Activated CD4-positive, alpha-beta memory T cell treated with anti-CD3 and anti-CD28 coated beads, Interleukin-2, amount 10 ng/mL, durations not matched to agents 7 days and 5 days (primary cell): ENCODE data around the gene ARHGAP25. TPM values are rescaled to one million over a fixed set of nuclear protein-coding genes. Genes with fewer than 3 reads are reported as not detected.

Experiments
- CTCF ChIA-PET: fragments of 350-600 bp; sonication (Branson Sonifier 250); formaldehyde crosslinking; loops from one replicate; lab custom pipeline; 2021; ENCODE audit warnings: antibody characterized with exemption, inconsistent platforms; lab: Charles Lee
- POLR2A ChIA-PET: fragments of 350-600 bp; sonication (Branson Sonifier 250); formaldehyde crosslinking; loops from one replicate; lab custom pipeline; 2021; ENCODE audit warnings: antibody characterized with exemption; lab: Charles Lee
- DNase-seq: peaks from one replicate; pipeline ENCODE4 v3.0.0-alpha.2; 2020
- H3K27ac Mint-ChIP-seq: one replicate; pipeline ENCODE4 v1.8.0; 2021; ENCODE audit warnings: mild to moderate bottlenecking, mixed read lengths
- H3K27me3 Mint-ChIP-seq: one replicate; pipeline ENCODE4 v1.8.0; 2021; ENCODE audit warnings: mixed read lengths
- H3K36me3 Mint-ChIP-seq: one replicate; pipeline ENCODE4 v1.8.0; 2021; ENCODE audit warnings: low read depth, mixed read lengths
- H3K4me1 Mint-ChIP-seq: one replicate; pipeline ENCODE4 v1.8.0; 2021; ENCODE audit warnings: mixed read lengths
- H3K4me3 Mint-ChIP-seq: one replicate; pipeline ENCODE4 v1.8.0; 2021; ENCODE audit warnings: mild to moderate bottlenecking, mixed read lengths
- H3K9me3 Mint-ChIP-seq: one replicate; pipeline ENCODE4 v1.8.0; 2021; ENCODE audit warnings: mixed read lengths
- total RNA-seq, 2 experiments: library from RNA; stranded (reverse); gene quantifications; one replicate each; pipeline ENCODE4 v1.2.3, GENCODE V29; 2021

ARHGAP25 gene
- total RNA-seq, 2 experiments from 2014 or later, result 128 to 132 TPM

- Mint-ChIP-seq H3K9me3 (no peaks in the 10 kb centered on the region), H3K27me3 (peaks cover 14% of the 10 kb centered on the region), H3K4me1 (peaks cover 26% of the 10 kb centered on the region), H3K4me3 (no peak overlapping the region), H3K27ac (no peak overlapping the region), H3K36me3 (no peaks in the 10 kb centered on the region)
- ChIA-PET CTCF (interaction anchor here (1.0 kb wide), 1 partner anchor 243 kb away, joined by 3 read pairs; no protein-coding TSS in a partner anchor), POLR2A (no interaction called here)
- DNase-seq, result no peak
These were observed 28.0 kb upstream of the ARHGAP25 start for GRCh38 chr2:68706637-68707036.

GRCh38 chr2:68708629-68709028 is 26.0 kb upstream of the ARHGAP25 start:
- POLR2A ChIA-PET, result interaction anchor here (0.9 to 1.8 kb wide), 12 partner anchors 9 to 244 kb away, joined by 3 to 11 read pairs (median 4); partner anchors contain the start of genes APLF, ARHGAP25 and FBXO48
- Mint-ChIP-seq H3K9me3 (no peaks in the 10 kb centered on the region), H3K36me3 (no peaks in the 10 kb centered on the region), H3K4me1 (peaks cover 29% of the 10 kb centered on the region), H3K27me3 (peaks cover 8% of the 10 kb centered on the region), H3K27ac (no peak overlapping the region), H3K4me3 (no peak overlapping the region)
- DNase-seq, result no peak
- CTCF ChIA-PET, result interaction anchor here (0.7 to 5.6 kb wide), 51 partner anchors 8 to 250 kb away, joined by 3 to 73 read pairs (median 6); partner anchors contain the start of genes ARHGAP25 and FBXO48

- H3K9me3 Mint-ChIP-seq, result no peaks in the 10 kb centered on the region
- POLR2A ChIA-PET, result interaction anchor here (0.7 to 1.8 kb wide), 13 partner anchors 25 to 245 kb away, joined by 3 to 11 read pairs (median 3); partner anchors contain the start of genes APLF, ARHGAP25 and FBXO48
- peaks cover 36% of the 10 kb centered on the region for H3K4me1 Mint-ChIP-seq
- H3K27me3 Mint-ChIP-seq, result peaks cover 8% of the 10 kb centered on the region
- no peak for DNase-seq
- no peak overlapping the region for H3K4me3 Mint-ChIP-seq
- H3K27ac Mint-ChIP-seq, result no peak overlapping the region
- CTCF ChIA-PET, result interaction anchor here (0.6 to 5.6 kb wide), 57 partner anchors 9 to 251 kb away, joined by 3 to 73 read pairs (median 6); partner anchors contain the start of genes ARHGAP25 and FBXO48
- peaks cover 2% of the 10 kb centered on the region for H3K36me3 Mint-ChIP-seq
These were observed 25.1 kb upstream of the ARHGAP25 start for GRCh38 chr2:68709421-68709911.

- H3K9me3 Mint-ChIP-seq, result no peaks in the 10 kb centered on the region
- ChIA-PET POLR2A (interaction anchor here (0.8 to 1.8 kb wide), 7 partner anchors 24 to 198 kb away, joined by 3 to 5 read pairs (median 5); partner anchors contain the start of gene ARHGAP25), CTCF (interaction anchor here (0.6 to 5.6 kb wide), 15 partner anchors 12 to 247 kb away, joined by 3 to 73 read pairs (median 13); partner anchors contain the start of gene ARHGAP25)
- DNase-seq, result no peak
- H3K27ac Mint-ChIP-seq, result no peak overlapping the region
- peaks cover 8% of the 10 kb centered on the region for H3K27me3 Mint-ChIP-seq
- H3K4me1 Mint-ChIP-seq, result peaks cover 45% of the 10 kb centered on the region
- no peak overlapping the region for H3K4me3 Mint-ChIP-seq
- H3K36me3 Mint-ChIP-seq, result peaks cover 2% of the 10 kb centered on the region
These were observed 24.3 kb upstream of the ARHGAP25 start for GRCh38 chr2:68710336-68710735.

- peaks cover 7% of the 10 kb centered on the region for H3K27me3 Mint-ChIP-seq
- ChIA-PET CTCF (interaction anchor here (0.6 to 5.6 kb wide), 12 partner anchors 11 to 247 kb away, joined by 3 to 73 read pairs (median 14); no protein-coding TSS in a partner anchor), POLR2A (interaction anchor here (0.8 to 1.7 kb wide), 6 partner anchors 24 to 197 kb away, joined by 3 to 5 read pairs (median 4); partner anchors contain the start of gene ARHGAP25)
- H3K4me1 Mint-ChIP-seq, result peaks cover 49% of the 10 kb centered on the region
- no peak overlapping the region for H3K4me3 Mint-ChIP-seq
- no peaks in the 10 kb centered on the region for H3K9me3 Mint-ChIP-seq
- peaks cover 2% of the 10 kb centered on the region for H3K36me3 Mint-ChIP-seq
- H3K27ac Mint-ChIP-seq, result no peak overlapping the region
- DNase-seq, result no peak
These were observed 23.9 kb upstream of the ARHGAP25 start for GRCh38 chr2:68710756-68711155.

GRCh38 chr2:68714866-68715265 is 19.7 kb upstream of the ARHGAP25 start:
- peak; percentile 74 for DNase-seq
- H3K9me3 Mint-ChIP-seq, result no peaks in the 10 kb centered on the region
- ChIA-PET POLR2A (interaction anchor here (0.6 to 19.9 kb wide), 6 partner anchors 19 to 248 kb away, joined by 3 to 491 read pairs (median 4); partner anchors contain the start of genes APLF, ARHGAP25 and FBXO48), CTCF (interaction anchor here (0.6 to 6.3 kb wide), 8 partner anchors 9 to 210 kb away, joined by 3 to 40 read pairs (median 4); no protein-coding TSS in a partner anchor)
- H3K4me1 Mint-ChIP-seq, result peaks cover 81% of the 10 kb centered on the region
- peak overlapping the region; percentile 89 for H3K27ac Mint-ChIP-seq
- peaks cover 1% of the 10 kb centered on the region for H3K27me3 Mint-ChIP-seq
- peaks cover 2% of the 10 kb centered on the region for H3K36me3 Mint-ChIP-seq
- H3K4me3 Mint-ChIP-seq, result no peak overlapping the region

GRCh38 chr2:68715353-68716041 is 19.1 kb upstream of the ARHGAP25 start:
- CTCF ChIA-PET, result interaction anchor here (0.9 to 6.3 kb wide), 13 partner anchors 8 to 252 kb away, joined by 4 to 40 read pairs (median 5); partner anchors contain the start of genes APLF and FBXO48
- Mint-ChIP-seq H3K9me3 (no peaks in the 10 kb centered on the region), H3K36me3 (peaks cover 2% of the 10 kb centered on the region), H3K4me3 (no peak overlapping the region), H3K27ac (peak overlapping the region; percentile 89), H3K27me3 (peaks cover 1% of the 10 kb centered on the region), H3K4me1 (peaks cover 85% of the 10 kb centered on the region)
- POLR2A ChIA-PET, result interaction anchor here (0.6 to 19.9 kb wide), 9 partner anchors 11 to 249 kb away, joined by 3 to 491 read pairs (median 5); partner anchors contain the start of genes APLF, ARHGAP25 and FBXO48
- DNase-seq, result peak; percentile 58

- Mint-ChIP-seq H3K27me3 (no peaks in the 10 kb centered on the region), H3K27ac (peak overlapping the region; percentile 89), H3K4me1 (peaks cover 88% of the 10 kb centered on the region), H3K4me3 (no peak overlapping the region), H3K9me3 (no peaks in the 10 kb centered on the region), H3K36me3 (peaks cover 2% of the 10 kb centered on the region)
- CTCF ChIA-PET, result interaction anchor here (0.9 to 6.3 kb wide), 16 partner anchors 10 to 253 kb away, joined by 3 to 40 read pairs (median 6); partner anchors contain the start of genes APLF, ARHGAP25 and FBXO48
- DNase-seq, result no peak
- POLR2A ChIA-PET, result interaction anchor here (0.8 to 19.9 kb wide), 11 partner anchors 10 to 250 kb away, joined by 3 to 491 read pairs (median 11); partner anchors contain the start of genes APLF, ARHGAP25 and FBXO48
These were observed 17.9 kb upstream of the ARHGAP25 start for GRCh38 chr2:68716604-68717304.

GRCh38 chr2:68717305-68717661 is 17.3 kb upstream of the ARHGAP25 start:
- peak; percentile 71 for DNase-seq
- POLR2A ChIA-PET, result interaction anchor here (0.7 to 19.9 kb wide), 12 partner anchors 9 to 251 kb away, joined by 3 to 491 read pairs (median 10); partner anchors contain the start of genes APLF, ARHGAP25 and FBXO48
- H3K4me3 Mint-ChIP-seq, result no peak overlapping the region
- CTCF ChIA-PET, result interaction anchor here (1.1 to 6.3 kb wide), 17 partner anchors 8 to 254 kb away, joined by 3 to 40 read pairs (median 7); partner anchors contain the start of genes APLF, ARHGAP25 and FBXO48
- peaks cover 2% of the 10 kb centered on the region for H3K36me3 Mint-ChIP-seq
- no peaks in the 10 kb centered on the region for H3K9me3 Mint-ChIP-seq
- no peaks in the 10 kb centered on the region for H3K27me3 Mint-ChIP-seq
- peaks cover 92% of the 10 kb centered on the region for H3K4me1 Mint-ChIP-seq
- peak overlapping the region; percentile 89 for H3K27ac Mint-ChIP-seq

GRCh38 chr2:68719912-68720311 is 14.7 kb upstream of the ARHGAP25 start:
- peak; percentile 58 for DNase-seq
- peak overlapping the region; percentile 95 for H3K27ac Mint-ChIP-seq
- no peaks in the 10 kb centered on the region for H3K27me3 Mint-ChIP-seq
- ChIA-PET CTCF (interaction anchor here (2.9 to 6.0 kb wide), 4 partner anchors 10 to 47 kb away, joined by 15 to 38 read pairs (median 30); partner anchors contain the start of gene ARHGAP25), POLR2A (interaction anchor here (1.0 to 19.9 kb wide), 5 partner anchors 14 to 256 kb away, joined by 3 to 491 read pairs (median 46); partner anchors contain the start of gene ARHGAP25)
- H3K4me3 Mint-ChIP-seq, result peak overlapping the region; percentile 44
- peaks cover 100% of the 10 kb centered on the region for H3K4me1 Mint-ChIP-seq
- H3K9me3 Mint-ChIP-seq, result no peaks in the 10 kb centered on the region
- H3K36me3 Mint-ChIP-seq, result no peaks in the 10 kb centered on the region

- ChIA-PET POLR2A (interaction anchor here (0.7 to 19.9 kb wide), 12 partner anchors 10 to 254 kb away, joined by 3 to 491 read pairs (median 7); partner anchors contain the start of genes APLF, ARHGAP25 and FBXO48), CTCF (interaction anchor here (1.1 to 6.0 kb wide), 8 partner anchors 11 to 257 kb away, joined by 3 to 38 read pairs (median 20); partner anchors contain the start of gene ARHGAP25)
- Mint-ChIP-seq H3K4me3 (peak overlapping the region; percentile 44), H3K27me3 (no peaks in the 10 kb centered on the region), H3K4me1 (peaks cover 99% of the 10 kb centered on the region), H3K9me3 (no peaks in the 10 kb centered on the region), H3K36me3 (no peaks in the 10 kb centered on the region), H3K27ac (peak overlapping the region; percentile 95)
- DNase-seq, result no peak
These were observed 13.9 kb upstream of the ARHGAP25 start for GRCh38 chr2:68720665-68721064.
